ENCODE measurements around the gene KAT6B. TPM values are rescaled to one million over a fixed set of nuclear protein-coding genes. Genes with fewer than 3 reads are reported as not detected.

KAT6B gene
- total and polyA plus RNA-seq, 2 donors (not counting 1 experiment from before 2014, with no cell fraction given): 8.6 to 111 TPM

DNA sequence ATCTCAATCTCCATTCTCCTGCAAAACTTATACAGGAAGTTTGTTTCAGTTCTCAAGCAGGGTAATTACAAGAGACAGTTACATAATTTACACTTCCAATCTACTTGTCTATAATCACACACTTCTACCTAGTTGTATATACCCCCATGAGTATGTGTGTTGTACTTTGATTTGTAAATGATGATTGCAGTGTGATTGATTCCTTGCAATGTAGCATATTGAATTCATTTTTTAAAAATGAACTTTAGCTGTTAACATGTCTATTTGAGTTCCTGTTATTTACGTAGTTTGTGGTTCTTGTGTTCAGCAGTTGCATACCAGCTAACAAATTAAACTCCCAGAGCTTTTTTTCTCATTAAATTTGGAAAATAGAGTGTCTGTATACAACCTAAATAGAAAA is 182.6 kb downstream of the KAT6B start:
- no peak overlapping the region for H3K4me3 ChIP-seq (ENCODE audit: control extremely low read depth in 1 of 5, extremely low read depth in 1 of 5, insufficient read depth in 1 of 5, low read depth in 2 of 5, low read length in 4 of 5)
- DNase-seq: no peak
- H3K9me3 ChIP-seq (ENCODE audit: control extremely low read depth in 1 of 3, control insufficient read depth in 2 of 3, insufficient read depth in 1 of 3, low read length in 2 of 3): no peaks in the 10 kb centered on the region
- H3K4me1 Mint-ChIP-seq: peaks cover 49% of the 10 kb centered on the region
- ChIA-PET POLR2A (no interaction called here), CTCF (no interaction called here)
- TF ChIP-seq, protein P1, sequence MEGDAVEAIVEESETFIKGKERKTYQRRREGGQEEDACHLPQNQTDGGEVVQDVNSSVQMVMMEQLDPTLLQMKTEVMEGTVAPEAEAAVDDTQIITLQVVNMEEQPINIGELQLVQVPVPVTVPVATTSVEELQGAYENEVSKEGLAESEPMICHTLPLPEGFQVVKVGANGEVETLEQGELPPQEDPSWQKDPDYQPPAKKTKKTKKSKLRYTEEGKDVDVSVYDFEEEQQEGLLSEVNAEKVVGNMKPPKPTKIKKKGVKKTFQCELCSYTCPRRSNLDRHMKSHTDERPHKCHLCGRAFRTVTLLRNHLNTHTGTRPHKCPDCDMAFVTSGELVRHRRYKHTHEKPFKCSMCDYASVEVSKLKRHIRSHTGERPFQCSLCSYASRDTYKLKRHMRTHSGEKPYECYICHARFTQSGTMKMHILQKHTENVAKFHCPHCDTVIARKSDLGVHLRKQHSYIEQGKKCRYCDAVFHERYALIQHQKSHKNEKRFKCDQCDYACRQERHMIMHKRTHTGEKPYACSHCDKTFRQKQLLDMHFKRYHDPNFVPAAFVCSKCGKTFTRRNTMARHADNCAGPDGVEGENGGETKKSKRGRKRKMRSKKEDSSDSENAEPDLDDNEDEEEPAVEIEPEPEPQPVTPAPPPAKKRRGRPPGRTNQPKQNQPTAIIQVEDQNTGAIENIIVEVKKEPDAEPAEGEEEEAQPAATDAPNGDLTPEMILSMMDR (IDR thresholded peaks at IDR 0.05): no peak
- no peak for TF ChIP-seq EZH2 (IDR thresholded peaks at IDR 0.05; ENCODE audit: borderline replicate concordance, insufficient read depth, low read depth, low read length, poor library complexity, severe bottlenecking)
- no peaks in the 10 kb centered on the region for H3K79me2 ChIP-seq (ENCODE audit: control insufficient read depth, insufficient read depth, low read length)
- peaks cover 0 to 6% of the 10 kb centered on the region in 2 experiments for H3K36me3 ChIP-seq (replicated peaks in 1 of 2; ENCODE audit: control extremely low read depth in 1 of 2, control insufficient read depth in 1 of 2, extremely low read depth in 1 of 2, insufficient read depth in 2 of 2, low read length in 1 of 2)
- no peaks in the 10 kb centered on the region for H3K27me3 ChIP-seq (replicated peaks in 1 of 4; ENCODE audit: control extremely low read depth in 1 of 4, control insufficient read depth in 3 of 4, insufficient read depth in 4 of 4, low read length in 3 of 4)
- no peaks in the 10 kb centered on the region for H3K27me3 Mint-ChIP-seq
- H3K4me2 ChIP-seq (replicated peaks; ENCODE audit: low read depth, low read length, poor library complexity, severe bottlenecking): no peak overlapping the region
- H4K20me1 ChIP-seq (ENCODE audit: control insufficient read depth, insufficient read depth, low read length, poor library complexity, severe bottlenecking): no peaks in the 10 kb centered on the region
- no peak overlapping the region for H3K27ac Mint-ChIP-seq
- intact Hi-C loops (cut with micrococcal nuclease): no loop called here
- no peak overlapping the region for H2AFZ ChIP-seq (ENCODE audit: insufficient read depth, low read depth, low read length, poor library complexity, severe bottlenecking)
- no peak overlapping the region for H3K27ac ChIP-seq (ENCODE audit: low read length in 2 of 2)
- no peak overlapping the region for H3K9ac ChIP-seq (ENCODE audit: low read length)
- ATAC-seq (ENCODE audit: low read depth): no peak
- no peaks in the 10 kb centered on the region for H3K9me3 Mint-ChIP-seq (ENCODE audit: insufficient read depth)
- no CpG with 5 or more reads among the region's 1 CpG for WGBS (ENCODE audit: insufficient coverage)
- H3K4me3 Mint-ChIP-seq: no peak overlapping the region
- peaks cover 23 to 28% of the 10 kb centered on the region in 2 donors for H3K4me1 ChIP-seq (ENCODE audit: control insufficient read depth in 2 of 2, insufficient read depth in 2 of 2, low read length in 2 of 2)

DNA sequence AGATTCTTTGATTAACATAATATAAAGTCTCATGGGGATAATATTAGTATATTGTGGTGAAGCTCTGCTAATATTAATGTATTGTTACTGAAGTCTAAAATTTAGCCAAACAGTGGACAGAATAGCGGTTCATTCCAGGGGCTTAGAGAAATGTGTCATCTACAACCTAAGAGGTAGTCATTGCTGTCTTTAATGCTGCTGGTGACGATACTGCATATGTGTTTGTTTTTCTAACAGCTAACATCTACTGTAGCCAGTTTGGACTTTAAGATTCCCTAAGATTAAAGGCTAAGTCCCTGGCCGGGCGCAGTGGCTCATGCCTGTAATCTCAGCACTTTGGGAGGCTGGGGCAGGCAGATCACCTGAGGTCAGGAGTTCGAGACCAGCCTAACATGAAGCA is 183.0 kb downstream of the KAT6B start:
- POLR2A ChIA-PET: no interaction called here
- Mint-ChIP-seq H3K27ac (no peak overlapping the region), H3K4me3 (no peak overlapping the region), H3K4me1 (peaks cover 52% of the 10 kb centered on the region), H3K9me3 (ENCODE audit: insufficient read depth) (no peaks in the 10 kb centered on the region), H3K27me3 (no peaks in the 10 kb centered on the region)
- CTCF ChIA-PET: no interaction called here
- ATAC-seq (ENCODE audit: low read depth): no peak
- no peaks in the 10 kb centered on the region for H3K9me3 ChIP-seq (ENCODE audit: control extremely low read depth in 1 of 3, control insufficient read depth in 2 of 3, insufficient read depth in 1 of 3, low read length in 2 of 3)
- no peak overlapping the region for H3K9ac ChIP-seq (ENCODE audit: low read length)
- H3K27me3 ChIP-seq (replicated peaks in 1 of 4; ENCODE audit: control extremely low read depth in 1 of 4, control insufficient read depth in 3 of 4, insufficient read depth in 4 of 4, low read length in 3 of 4): no peaks in the 10 kb centered on the region
- peaks cover 26 to 32% of the 10 kb centered on the region in 2 donors for H3K4me1 ChIP-seq (ENCODE audit: control insufficient read depth in 2 of 2, insufficient read depth in 2 of 2, low read length in 2 of 2)
- no peak for TF ChIP-seq EZH2 (IDR thresholded peaks at IDR 0.05; ENCODE audit: borderline replicate concordance, insufficient read depth, low read depth, low read length, poor library complexity, severe bottlenecking)
- TF ChIP-seq, protein P1 (IDR thresholded peaks at IDR 0.05): no peak
- no peak overlapping the region for H3K4me3 ChIP-seq (ENCODE audit: control extremely low read depth in 1 of 5, extremely low read depth in 1 of 5, insufficient read depth in 1 of 5, low read depth in 2 of 5, low read length in 4 of 5)
- H3K79me2 ChIP-seq (ENCODE audit: control insufficient read depth, insufficient read depth, low read length): no peaks in the 10 kb centered on the region
- H3K27ac ChIP-seq (ENCODE audit: low read length in 2 of 2): no peak overlapping the region
- intact Hi-C loops (cut with micrococcal nuclease): no loop called here
- H3K4me2 ChIP-seq (replicated peaks; ENCODE audit: low read depth, low read length, poor library complexity, severe bottlenecking): no peak overlapping the region
- H3K36me3 ChIP-seq (replicated peaks in 1 of 2; ENCODE audit: control extremely low read depth in 1 of 2, control insufficient read depth in 1 of 2, extremely low read depth in 1 of 2, insufficient read depth in 2 of 2, low read length in 1 of 2): peaks cover 0 to 6% of the 10 kb centered on the region in 2 experiments
- no peak for DNase-seq
- H4K20me1 ChIP-seq (ENCODE audit: control insufficient read depth, insufficient read depth, low read length, poor library complexity, severe bottlenecking): no peaks in the 10 kb centered on the region
- no peak overlapping the region for H2AFZ ChIP-seq (ENCODE audit: insufficient read depth, low read depth, low read length, poor library complexity, severe bottlenecking)
- WGBS (ENCODE audit: insufficient coverage): 100% methylated on average over 4 of the region's 5 CpGs
